ENCODE measurements around the gene GGN.

Gene GGN

DNA sequence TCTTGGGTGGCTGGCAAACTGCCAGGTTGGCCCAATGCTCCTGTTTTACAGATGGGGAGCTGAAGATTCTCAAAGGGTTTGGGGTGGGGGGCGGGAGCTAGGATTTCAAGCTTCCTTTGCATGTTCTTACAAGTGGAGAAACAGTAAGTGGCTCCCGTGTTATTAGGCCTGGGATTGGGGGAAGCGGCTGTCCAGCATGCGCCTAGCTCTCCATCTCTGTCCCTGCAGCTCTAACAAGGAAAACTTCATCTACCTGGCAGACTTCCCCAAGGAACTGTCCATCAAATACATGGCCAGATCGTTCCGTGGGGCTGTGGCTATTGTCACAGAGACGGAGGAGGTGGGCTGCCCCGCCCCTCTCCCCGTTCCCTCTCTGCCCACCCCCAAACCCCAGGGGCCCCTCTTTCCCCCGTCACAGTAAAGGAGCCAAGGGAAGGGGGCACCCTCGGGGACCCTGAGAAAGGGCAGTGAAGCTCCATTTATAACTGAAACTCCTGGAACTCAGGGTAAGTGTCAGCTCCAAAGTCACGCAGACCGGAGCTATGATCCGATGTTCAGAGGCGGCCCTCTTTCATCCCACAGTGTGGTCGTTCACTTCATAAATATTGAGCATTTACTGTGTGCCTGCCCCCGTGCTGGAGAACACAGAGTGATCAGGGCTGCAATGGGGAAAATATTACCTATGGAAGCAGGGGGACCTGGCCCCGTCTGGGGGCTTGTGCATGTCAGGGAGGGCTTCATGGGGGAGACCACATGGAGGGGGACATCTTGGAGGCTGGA, 28.4 kb downstream of the GGN start:
- TF ChIP-seq, protein P1, sequence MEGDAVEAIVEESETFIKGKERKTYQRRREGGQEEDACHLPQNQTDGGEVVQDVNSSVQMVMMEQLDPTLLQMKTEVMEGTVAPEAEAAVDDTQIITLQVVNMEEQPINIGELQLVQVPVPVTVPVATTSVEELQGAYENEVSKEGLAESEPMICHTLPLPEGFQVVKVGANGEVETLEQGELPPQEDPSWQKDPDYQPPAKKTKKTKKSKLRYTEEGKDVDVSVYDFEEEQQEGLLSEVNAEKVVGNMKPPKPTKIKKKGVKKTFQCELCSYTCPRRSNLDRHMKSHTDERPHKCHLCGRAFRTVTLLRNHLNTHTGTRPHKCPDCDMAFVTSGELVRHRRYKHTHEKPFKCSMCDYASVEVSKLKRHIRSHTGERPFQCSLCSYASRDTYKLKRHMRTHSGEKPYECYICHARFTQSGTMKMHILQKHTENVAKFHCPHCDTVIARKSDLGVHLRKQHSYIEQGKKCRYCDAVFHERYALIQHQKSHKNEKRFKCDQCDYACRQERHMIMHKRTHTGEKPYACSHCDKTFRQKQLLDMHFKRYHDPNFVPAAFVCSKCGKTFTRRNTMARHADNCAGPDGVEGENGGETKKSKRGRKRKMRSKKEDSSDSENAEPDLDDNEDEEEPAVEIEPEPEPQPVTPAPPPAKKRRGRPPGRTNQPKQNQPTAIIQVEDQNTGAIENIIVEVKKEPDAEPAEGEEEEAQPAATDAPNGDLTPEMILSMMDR (IDR thresholded peaks at IDR 0.05; ENCODE audit: low read depth, low read length) = no peak
- DNase-seq (ENCODE audit: extremely low read depth, low read depth) = no peak

GRCh38 chr19:38358071-38358470, 29.8 kb downstream of the GGN start:
- TF ChIP-seq, protein P1 (IDR thresholded peaks at IDR 0.05; ENCODE audit: low read depth, low read length) = no peak
- DNase-seq (ENCODE audit: extremely low read depth, low read depth) = no peak

DNA sequence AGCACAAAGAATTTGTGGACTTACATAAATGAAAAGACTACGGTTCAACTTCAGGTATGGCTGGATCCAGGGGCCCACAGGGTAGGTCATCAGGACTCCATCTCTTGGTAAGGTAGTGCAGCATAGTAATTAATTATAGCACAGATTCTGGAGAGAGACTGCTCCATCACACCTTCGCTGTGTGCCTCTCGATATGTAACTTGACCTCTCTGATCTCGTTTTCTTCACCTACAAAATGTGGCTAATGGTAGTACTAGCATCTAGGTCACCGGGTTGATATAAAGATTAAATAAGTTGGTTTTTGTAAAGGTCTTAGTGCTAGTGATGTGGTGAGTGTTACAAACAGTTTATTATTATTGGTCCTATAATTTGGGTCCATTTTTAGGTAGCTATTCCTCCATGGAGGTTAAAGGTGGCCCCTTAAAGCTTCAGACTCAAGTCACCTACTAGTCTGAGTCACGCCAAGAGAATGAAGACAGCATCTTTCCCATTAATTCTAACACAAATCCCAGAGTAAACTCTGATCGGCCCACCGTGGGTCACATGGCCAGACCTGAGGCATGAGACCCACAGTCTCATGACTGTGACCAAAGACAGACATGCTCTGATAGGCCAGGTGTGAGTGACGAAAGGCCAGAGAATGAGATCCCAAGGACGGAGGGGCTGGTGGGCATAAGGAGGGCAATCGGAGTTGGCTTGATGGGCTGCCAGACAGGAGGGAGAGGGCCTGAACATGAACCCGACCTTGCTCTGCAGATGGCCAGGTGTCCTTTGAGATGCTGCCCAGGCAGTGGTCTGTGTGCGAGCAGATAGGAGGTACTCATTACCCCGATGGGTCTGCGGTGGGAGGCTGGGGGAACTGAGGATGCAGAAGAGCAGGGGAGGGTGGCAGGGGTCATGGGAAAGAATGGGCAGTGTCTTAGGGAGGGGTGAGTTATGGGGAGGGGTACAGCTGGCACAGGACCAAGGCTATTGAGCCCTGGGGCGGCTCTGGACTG, 31.8 kb downstream of the GGN start:
- TF ChIP-seq, protein P1 (IDR thresholded peaks at IDR 0.05; ENCODE audit: low read depth, low read length) = no peak

DNA sequence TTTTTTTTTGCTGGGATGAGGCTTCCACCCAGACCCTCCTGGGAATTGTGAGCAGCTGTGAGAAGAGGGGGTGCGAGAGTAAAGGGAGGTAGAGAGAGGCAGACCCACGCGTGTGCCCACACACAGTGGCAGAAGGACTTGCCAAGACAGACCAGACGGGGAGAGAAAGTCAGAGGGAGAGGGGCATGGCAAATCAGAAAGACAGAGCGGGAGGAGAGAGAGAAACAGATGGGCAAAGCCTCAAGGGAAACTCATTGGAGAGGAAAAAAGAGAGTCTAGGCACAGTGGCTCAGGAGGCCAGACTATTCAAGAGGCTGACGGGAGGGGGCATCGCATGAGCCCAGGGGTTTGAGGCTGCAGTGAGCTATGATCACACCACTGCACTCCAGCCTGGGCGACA, 35.2 kb downstream of the GGN start:
- TF ChIP-seq, protein P1 (IDR thresholded peaks at IDR 0.05; ENCODE audit: low read depth, low read length) = no peak

More for the DNA sequence above, 31.8 kb downstream of the GGN start:
- DNase-seq (ENCODE audit: extremely low read depth, low read depth) = no peak

DNA sequence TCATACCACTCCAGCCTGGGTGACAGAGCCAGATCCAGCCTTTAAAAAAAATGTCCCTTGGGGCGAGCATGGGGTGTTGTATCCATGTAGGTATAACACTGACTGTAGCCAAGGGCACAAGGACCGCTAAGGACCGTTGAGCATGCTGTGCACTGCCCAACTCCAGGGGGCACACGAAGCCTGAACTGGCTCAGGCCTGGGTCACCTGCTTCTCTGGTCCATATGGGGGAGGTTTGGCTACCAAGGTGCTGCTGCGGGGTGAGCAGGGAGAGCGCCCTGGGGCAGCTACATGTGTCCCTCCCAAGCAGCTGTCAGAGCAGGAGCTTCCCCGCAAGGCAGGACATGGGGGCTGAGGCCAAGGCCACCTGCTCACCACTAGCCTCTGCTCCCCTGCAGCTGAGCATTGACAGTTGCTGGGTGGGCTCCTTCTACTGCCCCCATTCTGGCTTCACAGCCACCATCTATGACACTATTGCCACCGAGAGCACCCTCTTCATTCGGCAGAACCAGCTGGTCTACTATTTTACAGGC, 35.9 kb downstream of the GGN start:
- TF ChIP-seq, protein P1 (IDR thresholded peaks at IDR 0.05; ENCODE audit: low read depth, low read length) = no peak
- DNase-seq (ENCODE audit: extremely low read depth, low read depth) = no peak

More for the DNA sequence above, 35.2 kb downstream of the GGN start:
- DNase-seq (ENCODE audit: extremely low read depth, low read depth) = no peak

- no peak for DNase-seq (ENCODE audit: extremely low read depth, low read depth)
Observed at GRCh38 chr19:38350883-38351282, 37.0 kb downstream of the GGN start.

More at GRCh38 chr19:38350883-38351282, 37.0 kb downstream of the GGN start:
- TF ChIP-seq, protein P1 (IDR thresholded peaks at IDR 0.05; ENCODE audit: low read depth, low read length) = no peak
